OCI-LY7 (cell line): ENCODE results near the gene ABHD13. TPM values are rescaled to one million over a fixed set of nuclear protein-coding genes. Genes with fewer than 3 reads are reported as not detected.

Experiments used
- BruUV-seq: library from RNA; stranded (reverse); fragments of 400-500 nt; replicated peaks from 2 replicates; lab custom pipeline; 2021; lab: Mats Ljungman, UMichigan
- CTCF ChIA-PET: fragments of 300-600 bp; sonication (Branson Sonifier 250); formaldehyde crosslinking; loops from one replicate; lab custom pipeline; 2022; ENCODE audit warnings: antibody characterized with exemption; ENCODE audit not compliant: unreplicated experiment; lab: Charles Lee
- POLR2A ChIA-PET: fragments of 300-600 bp; sonication (Branson Sonifier 250); formaldehyde crosslinking; loops from one replicate; lab custom pipeline; 2022; ENCODE audit warnings: antibody characterized with exemption; lab: Charles Lee
- DNase-seq: peaks from one replicate; pipeline ENCODE4 v3.0.0-alpha.2; 2015; ENCODE audit warnings: low spot score
- H2AFZ ChIP-seq: fragments of 200-600 bp; sonication (generic), shearing (Covaris generic); 2 replicates; pipeline ENCODE4 v1.6.1; 2014; ENCODE audit warnings: mild to moderate bottlenecking, antibody characterized with exemption, low read length, moderate library complexity
- H3K27ac ChIP-seq: fragments of 200-600 bp; sonication (generic); 2 replicates; pipeline ENCODE4 v1.5.1; 2014; ENCODE audit warnings: mixed run types, low read depth, mild to moderate bottlenecking, moderate library complexity, low read length, inconsistent platforms; ENCODE audit not compliant: poor library complexity, severe bottlenecking
- H3K36me3 ChIP-seq: fragments of 200-600 bp; sonication (generic); 2 replicates; pipeline ENCODE4 v1.6.1; 2014; ENCODE audit warnings: mild to moderate bottlenecking, antibody characterized with exemption, low read length, moderate library complexity, mixed read lengths; ENCODE audit not compliant: insufficient read depth
- H3K4me1 ChIP-seq: fragments of 200-600 bp; sonication (generic); 2 replicates; pipeline ENCODE4 v1.5.1; 2014; ENCODE audit warnings: mild to moderate bottlenecking, low read length; ENCODE audit not compliant: insufficient read depth, poor library complexity, severe bottlenecking
- H3K4me2 ChIP-seq: fragments of 200-600 bp; sonication (generic); 2 replicates; pipeline ENCODE4 v1.6.1; 2014; ENCODE audit warnings: mild to moderate bottlenecking, low read length
- H3K4me3 ChIP-seq: fragments of 200-600 bp; sonication (generic); 2 replicates; pipeline ENCODE4 v1.5.1; 2014; ENCODE audit warnings: mild to moderate bottlenecking, low read depth, low read length; ENCODE audit not compliant: poor library complexity, severe bottlenecking
- H3K79me2 ChIP-seq: fragments of 200-600 bp; sonication (generic); 2 replicates; pipeline ENCODE4 v1.6.1; 2016; ENCODE audit warnings: low read depth, mild to moderate bottlenecking, low read length, moderate library complexity, mixed read lengths; ENCODE audit not compliant: insufficient read depth
- H3K9me2 ChIP-seq: fragments of 200-600 bp; sonication (generic); 2 replicates; pipeline ENCODE4 v1.6.1; 2016; ENCODE audit warnings: mild to moderate bottlenecking, low read length, mixed read lengths; ENCODE audit not compliant: insufficient read depth
- H3K9me3 ChIP-seq: fragments of 200-600 bp; sonication (generic); 2 replicates; pipeline ENCODE4 v1.6.1; 2014; ENCODE audit warnings: mild to moderate bottlenecking, mixed run types, low read length, mixed read lengths
- H4K20me1 ChIP-seq: fragments of 200-600 bp; sonication (generic); 2 replicates; pipeline ENCODE4 v1.6.1; 2014; ENCODE audit warnings: mild to moderate bottlenecking, antibody characterized with exemption, low read length, moderate library complexity, mixed read lengths; ENCODE audit not compliant: insufficient read depth
- CTCF ChIP-seq: fragments of 200-600 bp; sonication (generic); conservative IDR thresholded peaks from 2 replicates; pipeline ENCODE4 v1.5.1; 2014; ENCODE audit warnings: mild to moderate bottlenecking, antibody characterized with exemption, low read length, moderate library complexity, mixed read lengths
- EZH2phosphoT487 ChIP-seq: fragments of 200-600 bp; sonication (generic); IDR thresholded peaks from 2 replicates; pipeline ENCODE4 v1.6.1; 2018; ENCODE audit warnings: low read depth, borderline replicate concordance, mild to moderate bottlenecking, mixed run types, antibody characterized with exemption, low read length, moderate library complexity, mixed read lengths
- intact Hi-C: fragments of 100-400 bp; cut with micrococcal nuclease; formaldehyde crosslinking; loops from one replicate; pipeline ENCODE4 v1.10.0; 2022; ENCODE audit not compliant: unreplicated experiment
- total RNA-seq, 2 experiments: library from RNA; depleted of rRNA in 1 of 2; stranded (reverse); fragments of >200 nt in 1 of 2; shearing (Covaris generic) in 1 of 2; gene quantifications; 2 replicates each; pipeline ENCODE4 v1.2.3, GENCODE V29; 2014 to 2022

ABHD13 gene
- total RNA-seq, 2 experiments from 2014 or later = 2.1 to 3.3 TPM

GRCh38 chr13:108193806-108194205 lies 24.4 kb upstream of the ABHD13 start:
- no peaks in the 10 kb centered on the region for H3K36me3 ChIP-seq
- no peaks in the 10 kb centered on the region for H3K9me3 ChIP-seq
- no peak for TF ChIP-seq EZH2phosphoT487
- no peak for TF ChIP-seq CTCF
- H4K20me1 ChIP-seq = no peaks in the 10 kb centered on the region
- no peak overlapping the region for H2AFZ ChIP-seq
- no peak for DNase-seq
- no TSS peak for BruUV-seq
- no peaks in the 10 kb centered on the region for H3K9me2 ChIP-seq
- H3K27ac ChIP-seq = no peak overlapping the region
- ChIA-PET CTCF (no interaction called here), POLR2A (no interaction called here)
- intact Hi-C loops = no loop called here
- H3K4me1 ChIP-seq = no peaks in the 10 kb centered on the region
- no peak overlapping the region for H3K4me2 ChIP-seq
- no peak overlapping the region for H3K4me3 ChIP-seq
- no peaks in the 10 kb centered on the region for H3K79me2 ChIP-seq

- BruUV-seq = no TSS peak
These were observed 23.7 kb upstream of the ABHD13 start for GRCh38 chr13:108194435-108194936.

More at GRCh38 chr13:108194435-108194936, 23.7 kb upstream of the ABHD13 start:
- no peaks in the 10 kb centered on the region for H3K79me2 ChIP-seq
- H3K36me3 ChIP-seq = no peaks in the 10 kb centered on the region
- H3K4me2 ChIP-seq = no peak overlapping the region
- DNase-seq = no peak
- H3K9me3 ChIP-seq = no peaks in the 10 kb centered on the region
- POLR2A ChIA-PET = no interaction called here
- no peaks in the 10 kb centered on the region for H3K9me2 ChIP-seq
- intact Hi-C loops = no loop called here
- no peak overlapping the region for H3K27ac ChIP-seq
- no peak overlapping the region for H3K4me3 ChIP-seq
- H4K20me1 ChIP-seq = no peaks in the 10 kb centered on the region
- no peak for TF ChIP-seq CTCF
- TF ChIP-seq EZH2phosphoT487 = no peak
- no peak overlapping the region for H2AFZ ChIP-seq
- CTCF ChIA-PET = interaction anchor here (0.6 kb wide), 1 partner anchor 284 kb away, joined by 4 read pairs; no protein-coding TSS in a partner anchor
- H3K4me1 ChIP-seq = no peaks in the 10 kb centered on the region
